ENCODE results near the gene TTC33.

Gene TTC33

DNA sequence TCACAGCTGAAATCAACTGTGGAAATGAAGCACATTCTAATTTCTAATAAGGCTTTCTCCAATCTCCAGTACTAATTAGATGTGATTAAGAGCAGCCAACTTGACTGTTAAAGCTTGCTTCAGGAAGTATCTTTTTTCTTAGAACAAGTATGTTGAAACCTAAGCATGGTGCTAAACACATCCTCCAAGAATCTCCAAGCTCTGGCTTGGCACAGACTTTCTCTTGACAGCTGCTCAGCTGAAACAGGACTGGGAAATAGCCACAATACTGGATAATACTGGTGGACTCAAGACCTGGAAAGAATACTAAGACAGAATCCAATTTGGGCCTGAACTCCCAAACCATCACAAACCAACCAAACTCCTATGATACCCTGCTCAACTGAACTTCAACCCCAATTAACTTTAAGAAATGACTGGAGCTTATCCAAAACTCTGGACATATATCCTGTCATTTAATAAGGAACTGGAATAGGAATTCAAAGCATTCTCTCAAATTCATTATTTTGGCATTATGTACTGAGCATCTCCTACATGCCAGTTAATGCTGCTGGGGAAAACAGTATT is 26.2 kb upstream of the TTC33 start:
- Histone ChIP-seq H3K4me3 (ENCODE audit: low read length) (no peak overlapping the region), H3K36me3 (replicated peaks; ENCODE audit: low read depth, low read length) (no peaks in the 10 kb centered on the region), H3K9ac (ENCODE audit: low read length) (no peak overlapping the region), H3K9me3 (ENCODE audit: insufficient read depth, low read length) (no peaks in the 10 kb centered on the region), H3K4me1 (ENCODE audit: low read length) (no peaks in the 10 kb centered on the region), H3K4me2 (ENCODE audit: low read length) (no peak overlapping the region), H3K27ac (ENCODE audit: low read length) (no peak overlapping the region), H3K79me2 (ENCODE audit: low read length) (peaks cover 79% of the 10 kb centered on the region), H4K20me1 (ENCODE audit: insufficient read depth, low read length) (peaks cover 6% of the 10 kb centered on the region), H3K27me3 (ENCODE audit: low read depth, low read length) (no peaks in the 10 kb centered on the region), H2AFZ (ENCODE audit: low read depth, low read length) (no peak overlapping the region)
- no peak for TF ChIP-seq EZH2phosphoT487 (IDR thresholded peaks at IDR 0.05; ENCODE audit: low read depth)
- TF ChIP-seq, protein P1, sequence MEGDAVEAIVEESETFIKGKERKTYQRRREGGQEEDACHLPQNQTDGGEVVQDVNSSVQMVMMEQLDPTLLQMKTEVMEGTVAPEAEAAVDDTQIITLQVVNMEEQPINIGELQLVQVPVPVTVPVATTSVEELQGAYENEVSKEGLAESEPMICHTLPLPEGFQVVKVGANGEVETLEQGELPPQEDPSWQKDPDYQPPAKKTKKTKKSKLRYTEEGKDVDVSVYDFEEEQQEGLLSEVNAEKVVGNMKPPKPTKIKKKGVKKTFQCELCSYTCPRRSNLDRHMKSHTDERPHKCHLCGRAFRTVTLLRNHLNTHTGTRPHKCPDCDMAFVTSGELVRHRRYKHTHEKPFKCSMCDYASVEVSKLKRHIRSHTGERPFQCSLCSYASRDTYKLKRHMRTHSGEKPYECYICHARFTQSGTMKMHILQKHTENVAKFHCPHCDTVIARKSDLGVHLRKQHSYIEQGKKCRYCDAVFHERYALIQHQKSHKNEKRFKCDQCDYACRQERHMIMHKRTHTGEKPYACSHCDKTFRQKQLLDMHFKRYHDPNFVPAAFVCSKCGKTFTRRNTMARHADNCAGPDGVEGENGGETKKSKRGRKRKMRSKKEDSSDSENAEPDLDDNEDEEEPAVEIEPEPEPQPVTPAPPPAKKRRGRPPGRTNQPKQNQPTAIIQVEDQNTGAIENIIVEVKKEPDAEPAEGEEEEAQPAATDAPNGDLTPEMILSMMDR (IDR thresholded peaks at IDR 0.05; ENCODE audit: low read depth, low read length) = no peak

DNA sequence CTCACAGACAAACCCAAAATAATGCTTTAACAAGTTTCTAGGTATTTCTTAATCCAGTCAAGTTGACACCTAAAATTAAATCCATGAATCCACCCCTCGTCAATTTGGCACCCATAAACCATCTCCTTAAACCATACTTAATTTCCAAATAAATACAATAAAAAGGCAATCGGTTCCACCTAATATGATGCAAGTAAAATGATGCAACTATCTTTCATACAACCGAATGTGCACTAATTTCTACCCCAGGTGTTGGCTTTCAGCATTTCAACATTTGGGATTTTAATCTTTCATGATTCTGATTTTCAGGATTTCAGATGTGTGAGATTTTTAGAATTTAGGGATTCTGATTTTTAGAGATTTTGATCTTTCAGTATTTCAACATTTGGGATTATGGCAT is 25.1 kb upstream of the TTC33 start:
- Histone ChIP-seq H3K36me3 (replicated peaks; ENCODE audit: low read depth, low read length) (peaks cover 3% of the 10 kb centered on the region), H3K9me3 (ENCODE audit: insufficient read depth, low read length) (no peaks in the 10 kb centered on the region)

GRCh38 chr5:40780199-40780598 is 24.4 kb upstream of the TTC33 start:
- H3K9ac ChIP-seq (ENCODE audit: low read length) = no peak overlapping the region
- no peaks in the 10 kb centered on the region for H3K27me3 ChIP-seq (ENCODE audit: low read depth, low read length)
- peaks cover 8% of the 10 kb centered on the region for H3K36me3 ChIP-seq (replicated peaks; ENCODE audit: low read depth, low read length)
- no peak overlapping the region for H3K27ac ChIP-seq (ENCODE audit: low read length)
- H2AFZ ChIP-seq (ENCODE audit: low read depth, low read length) = no peak overlapping the region
- H3K4me1 ChIP-seq (ENCODE audit: low read length) = peaks cover 10% of the 10 kb centered on the region; the same call in 1 of the 2 replicates
- H4K20me1 ChIP-seq (ENCODE audit: insufficient read depth, low read length) = peaks cover 13% of the 10 kb centered on the region
- H3K4me3 ChIP-seq (ENCODE audit: low read length) = no peak overlapping the region
- no peak overlapping the region for H3K4me2 ChIP-seq (ENCODE audit: low read length)
- TF ChIP-seq EZH2phosphoT487 (IDR thresholded peaks at IDR 0.05; ENCODE audit: low read depth) = no peak
- TF ChIP-seq, protein P1 (IDR thresholded peaks at IDR 0.05; ENCODE audit: low read depth, low read length) = no peak
- no peaks in the 10 kb centered on the region for H3K9me3 ChIP-seq (ENCODE audit: insufficient read depth, low read length)
- H3K79me2 ChIP-seq (ENCODE audit: low read length) = peaks cover 63% of the 10 kb centered on the region

More for the DNA sequence above, 25.1 kb upstream of the TTC33 start:
- Histone ChIP-seq H3K79me2 (ENCODE audit: low read length) (peaks cover 69% of the 10 kb centered on the region), H2AFZ (ENCODE audit: low read depth, low read length) (no peak overlapping the region), H4K20me1 (ENCODE audit: insufficient read depth, low read length) (peaks cover 13% of the 10 kb centered on the region), H3K4me3 (ENCODE audit: low read length) (no peak overlapping the region), H3K9ac (ENCODE audit: low read length) (no peak overlapping the region), H3K27ac (ENCODE audit: low read length) (no peak overlapping the region), H3K27me3 (ENCODE audit: low read depth, low read length) (no peaks in the 10 kb centered on the region), H3K4me2 (ENCODE audit: low read length) (no peak overlapping the region), H3K4me1 (ENCODE audit: low read length) (peaks cover 9% of the 10 kb centered on the region; the same call in 1 of the 2 replicates)
- no peak for TF ChIP-seq EZH2phosphoT487 (IDR thresholded peaks at IDR 0.05; ENCODE audit: low read depth)
- TF ChIP-seq, protein P1 (IDR thresholded peaks at IDR 0.05; ENCODE audit: low read depth, low read length) = no peak

GRCh38 chr5:40779561-40779960 is 23.8 kb upstream of the TTC33 start:
- H4K20me1 ChIP-seq (ENCODE audit: insufficient read depth, low read length) = peaks cover 10% of the 10 kb centered on the region
- no peaks in the 10 kb centered on the region for H3K9me3 ChIP-seq (ENCODE audit: insufficient read depth, low read length)
- peaks cover 8% of the 10 kb centered on the region for H3K36me3 ChIP-seq (replicated peaks; ENCODE audit: low read depth, low read length)
- no peak overlapping the region for H3K4me3 ChIP-seq (ENCODE audit: low read length)
- H2AFZ ChIP-seq (ENCODE audit: low read depth, low read length) = no peak overlapping the region
- TF ChIP-seq, protein P1 (IDR thresholded peaks at IDR 0.05; ENCODE audit: low read depth, low read length) = no peak
- no peak for TF ChIP-seq EZH2phosphoT487 (IDR thresholded peaks at IDR 0.05; ENCODE audit: low read depth)
- peaks cover 10% of the 10 kb centered on the region; the same call in 1 of the 2 replicates for H3K4me1 ChIP-seq (ENCODE audit: low read length)
- H3K79me2 ChIP-seq (ENCODE audit: low read length) = peaks cover 58% of the 10 kb centered on the region
- H3K9ac ChIP-seq (ENCODE audit: low read length) = no peak overlapping the region
- H3K4me2 ChIP-seq (ENCODE audit: low read length) = no peak overlapping the region
- H3K27me3 ChIP-seq (ENCODE audit: low read depth, low read length) = no peaks in the 10 kb centered on the region
- H3K27ac ChIP-seq (ENCODE audit: low read length) = no peak overlapping the region

All from OCI-LY3 (cell line).